HL-60 (cell line): Measurements from ENCODE around the gene PRCD.

ENCODE experiments used
- DNase-seq, 2 experiments: peaks; one replicate each; pipeline ENCODE4 v3.0.0-alpha.2; 2010 to 2020; ENCODE audit warnings: low read depth in 1 of 2, low spot score in 1 of 2
- H3K27ac ChIP-seq: fragments of 250-450 bp; sonication (Bioruptor Pico); replicated peaks from 2 replicates; pipeline ENCODE4 v1.5.1; 2020; ENCODE audit warnings: mild to moderate bottlenecking, moderate library complexity
- H3K27me3 ChIP-seq: fragments of 250-450 bp; sonication (Bioruptor Pico); 2 replicates; pipeline ENCODE4 v1.5.1; 2021; ENCODE audit warnings: mild to moderate bottlenecking, moderate library complexity; ENCODE audit not compliant: insufficient read depth, poor library complexity, severe bottlenecking
- H3K4me3 ChIP-seq: replicated peaks from 2 replicates; pipeline ENCODE4 v1.5.1; 2011; ENCODE audit warnings: mild to moderate bottlenecking, control low read depth, low read length; ENCODE audit not compliant: insufficient read depth
- GABPA ChIP-seq: IDR thresholded peaks from 2 replicates; pipeline ENCODE4 v1.6.1; 2012; ENCODE audit warnings: low read depth
- POLR2AphosphoS5 ChIP-seq: IDR thresholded peaks from 2 replicates; pipeline ENCODE4 v1.6.1; 2012; ENCODE audit warnings: low read depth
- SPI1 ChIP-seq: IDR thresholded peaks from 2 replicates; pipeline ENCODE4 v1.6.1; 2012; ENCODE audit warnings: low read depth, mild to moderate bottlenecking, borderline replicate concordance
- TF ChIP-seq, protein P1 (sequence below): IDR thresholded peaks from one replicate; pipeline ENCODE4 v1.5.1; 2011; ENCODE audit warnings: low read length, control low read depth, inconsistent platforms; ENCODE audit not compliant: insufficient read depth
- TF ChIP-seq, protein P2 (sequence below): IDR thresholded peaks from 2 replicates; pipeline ENCODE4 v1.6.1; 2012; ENCODE audit warnings: low read depth; ENCODE audit not compliant: insufficient replicate concordance

Gene PRCD

DNA sequence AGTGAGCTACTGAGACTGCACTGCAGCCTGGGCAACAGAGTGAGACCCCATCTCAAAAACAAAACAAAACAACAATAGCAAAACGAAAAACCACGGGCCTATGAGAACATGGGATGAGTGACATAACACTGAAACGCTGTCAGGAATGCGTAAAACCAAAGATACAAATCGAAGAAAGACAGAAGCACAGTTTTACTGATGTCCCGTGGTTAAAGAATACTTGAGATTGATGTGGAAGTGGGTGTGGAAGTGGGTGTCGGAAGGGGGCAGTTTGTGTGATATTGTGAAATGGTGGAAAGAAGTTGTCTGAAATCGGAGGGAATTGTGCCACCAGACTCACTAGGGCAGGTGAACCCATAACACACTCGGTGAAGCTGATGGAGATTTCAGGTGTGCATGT, 36.3 kb downstream of the PRCD start:
- Histone ChIP-seq H3K4me3 (no peak overlapping the region), H3K27ac (no peak overlapping the region), H3K27me3 (no peaks in the 10 kb centered on the region)
- TF ChIP-seq, protein P1, sequence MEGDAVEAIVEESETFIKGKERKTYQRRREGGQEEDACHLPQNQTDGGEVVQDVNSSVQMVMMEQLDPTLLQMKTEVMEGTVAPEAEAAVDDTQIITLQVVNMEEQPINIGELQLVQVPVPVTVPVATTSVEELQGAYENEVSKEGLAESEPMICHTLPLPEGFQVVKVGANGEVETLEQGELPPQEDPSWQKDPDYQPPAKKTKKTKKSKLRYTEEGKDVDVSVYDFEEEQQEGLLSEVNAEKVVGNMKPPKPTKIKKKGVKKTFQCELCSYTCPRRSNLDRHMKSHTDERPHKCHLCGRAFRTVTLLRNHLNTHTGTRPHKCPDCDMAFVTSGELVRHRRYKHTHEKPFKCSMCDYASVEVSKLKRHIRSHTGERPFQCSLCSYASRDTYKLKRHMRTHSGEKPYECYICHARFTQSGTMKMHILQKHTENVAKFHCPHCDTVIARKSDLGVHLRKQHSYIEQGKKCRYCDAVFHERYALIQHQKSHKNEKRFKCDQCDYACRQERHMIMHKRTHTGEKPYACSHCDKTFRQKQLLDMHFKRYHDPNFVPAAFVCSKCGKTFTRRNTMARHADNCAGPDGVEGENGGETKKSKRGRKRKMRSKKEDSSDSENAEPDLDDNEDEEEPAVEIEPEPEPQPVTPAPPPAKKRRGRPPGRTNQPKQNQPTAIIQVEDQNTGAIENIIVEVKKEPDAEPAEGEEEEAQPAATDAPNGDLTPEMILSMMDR = no peak
- TF ChIP-seq POLR2AphosphoS5 (no peak), SPI1 (no peak), GABPA (no peak)
- TF ChIP-seq, protein P2, sequence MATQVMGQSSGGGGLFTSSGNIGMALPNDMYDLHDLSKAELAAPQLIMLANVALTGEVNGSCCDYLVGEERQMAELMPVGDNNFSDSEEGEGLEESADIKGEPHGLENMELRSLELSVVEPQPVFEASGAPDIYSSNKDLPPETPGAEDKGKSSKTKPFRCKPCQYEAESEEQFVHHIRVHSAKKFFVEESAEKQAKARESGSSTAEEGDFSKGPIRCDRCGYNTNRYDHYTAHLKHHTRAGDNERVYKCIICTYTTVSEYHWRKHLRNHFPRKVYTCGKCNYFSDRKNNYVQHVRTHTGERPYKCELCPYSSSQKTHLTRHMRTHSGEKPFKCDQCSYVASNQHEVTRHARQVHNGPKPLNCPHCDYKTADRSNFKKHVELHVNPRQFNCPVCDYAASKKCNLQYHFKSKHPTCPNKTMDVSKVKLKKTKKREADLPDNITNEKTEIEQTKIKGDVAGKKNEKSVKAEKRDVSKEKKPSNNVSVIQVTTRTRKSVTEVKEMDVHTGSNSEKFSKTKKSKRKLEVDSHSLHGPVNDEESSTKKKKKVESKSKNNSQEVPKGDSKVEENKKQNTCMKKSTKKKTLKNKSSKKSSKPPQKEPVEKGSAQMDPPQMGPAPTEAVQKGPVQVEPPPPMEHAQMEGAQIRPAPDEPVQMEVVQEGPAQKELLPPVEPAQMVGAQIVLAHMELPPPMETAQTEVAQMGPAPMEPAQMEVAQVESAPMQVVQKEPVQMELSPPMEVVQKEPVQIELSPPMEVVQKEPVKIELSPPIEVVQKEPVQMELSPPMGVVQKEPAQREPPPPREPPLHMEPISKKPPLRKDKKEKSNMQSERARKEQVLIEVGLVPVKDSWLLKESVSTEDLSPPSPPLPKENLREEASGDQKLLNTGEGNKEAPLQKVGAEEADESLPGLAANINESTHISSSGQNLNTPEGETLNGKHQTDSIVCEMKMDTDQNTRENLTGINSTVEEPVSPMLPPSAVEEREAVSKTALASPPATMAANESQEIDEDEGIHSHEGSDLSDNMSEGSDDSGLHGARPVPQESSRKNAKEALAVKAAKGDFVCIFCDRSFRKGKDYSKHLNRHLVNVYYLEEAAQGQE = no peak
- no peak for DNase-seq

DNA sequence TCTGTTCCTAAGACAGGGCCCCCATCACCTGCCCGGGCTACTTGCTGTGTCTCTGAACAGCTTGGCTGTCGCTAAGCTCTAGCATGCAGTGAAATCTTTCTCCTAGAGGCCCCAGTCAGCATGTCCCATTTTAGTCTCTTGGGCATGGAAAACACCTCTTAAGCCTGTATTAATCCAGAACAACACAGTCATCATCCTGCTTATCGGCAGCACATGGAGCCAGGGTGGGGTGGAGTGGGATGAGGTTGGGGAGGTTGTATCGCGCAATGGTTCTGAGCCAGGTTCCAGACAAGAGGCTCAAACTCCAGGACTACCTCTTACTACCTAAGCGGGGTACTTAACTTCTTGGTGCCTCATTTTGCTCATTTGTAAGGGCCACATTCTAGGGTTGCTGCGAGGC, 38.0 kb downstream of the PRCD start:
- no peak for DNase-seq
- TF ChIP-seq, protein P1 = no peak
- TF ChIP-seq GABPA = no peak
- TF ChIP-seq SPI1 = no peak
- no peak for TF ChIP-seq POLR2AphosphoS5
- TF ChIP-seq, protein P2 = no peak
- Histone ChIP-seq H3K4me3 (no peak overlapping the region), H3K27me3 (no peaks in the 10 kb centered on the region), H3K27ac (no peak overlapping the region)

DNA sequence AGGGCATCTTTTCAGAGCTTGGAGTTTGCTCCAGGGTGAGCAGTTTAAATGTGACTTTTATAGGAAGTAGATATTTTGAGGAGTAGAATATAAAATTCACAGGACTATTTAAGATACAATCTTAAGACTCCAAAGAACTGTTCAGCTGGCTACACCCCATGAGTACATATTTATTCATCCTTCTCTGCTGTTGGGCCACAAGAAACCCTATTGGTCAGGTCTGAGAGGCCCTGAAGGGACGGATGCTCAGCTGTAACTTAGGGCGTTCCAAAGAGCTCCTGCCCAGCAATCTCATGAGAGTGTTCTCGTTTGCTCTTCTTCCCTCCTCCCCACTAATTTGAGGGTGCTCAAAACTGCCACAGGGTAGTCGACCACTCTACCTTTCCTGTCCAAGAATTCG, 38.5 kb downstream of the PRCD start:
- no peak for DNase-seq
- H3K27me3 ChIP-seq = no peaks in the 10 kb centered on the region
- H3K4me3 ChIP-seq = no peak overlapping the region
- TF ChIP-seq, protein P2 = no peak
- TF ChIP-seq GABPA = no peak
- TF ChIP-seq, protein P1 = no peak
- TF ChIP-seq SPI1 = no peak
- no peak for TF ChIP-seq POLR2AphosphoS5
- no peak overlapping the region for H3K27ac ChIP-seq
